Measurements from ENCODE around the gene CNTF.

The CNTF gene

GRCh38 chr11:58606930-58607714 is 15.3 kb upstream of the CNTF start:
- Histone ChIP-seq H3K27me3 (ENCODE audit: control insufficient read depth, insufficient read depth, low read length, poor library complexity, severe bottlenecking) (no peaks in the 10 kb centered on the region), H3K36me3 (ENCODE audit: control insufficient read depth, insufficient read depth, low read length) (peaks cover 11% of the 10 kb centered on the region), H3K4me1 (ENCODE audit: control insufficient read depth, insufficient read depth, low read length) (no peaks in the 10 kb centered on the region), H3K4me3 (ENCODE audit: insufficient read depth, low read depth, low read length) (no peak overlapping the region), H3K9me3 (ENCODE audit: control insufficient read depth, low read length) (no peaks in the 10 kb centered on the region), H3K27ac (ENCODE audit: insufficient read depth, low read depth, low read length, poor library complexity, severe bottlenecking) (no peak overlapping the region)
- 93 to 100% methylated on average over 1 to 3 of the region's 4 CpGs for WGBS, 2 experiments

DNA sequence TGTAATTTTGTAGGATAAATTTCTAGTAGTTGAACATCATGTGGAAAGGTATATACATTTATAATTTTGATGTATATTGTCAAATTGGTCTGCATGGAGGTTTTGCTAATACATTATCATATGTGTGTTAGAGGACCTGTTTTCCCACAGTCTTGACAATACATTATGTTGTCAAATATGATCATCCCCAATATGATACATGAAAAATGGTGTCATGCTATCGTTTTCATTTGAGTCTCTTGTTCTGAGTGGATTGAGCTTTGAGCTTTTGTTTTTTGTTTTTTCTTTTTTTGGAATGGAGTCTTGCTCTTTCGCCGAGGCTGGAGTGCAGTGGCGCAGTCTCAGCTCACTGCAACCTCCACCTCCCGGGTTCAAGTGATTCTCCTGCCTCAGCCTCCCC is 14.1 kb upstream of the CNTF start:
- 93 to 94% methylated on average over 5 of the region's 5 CpGs for WGBS, 2 experiments
- peaks cover 21% of the 10 kb centered on the region for H3K36me3 ChIP-seq (ENCODE audit: control insufficient read depth, insufficient read depth, low read length)

DNA sequence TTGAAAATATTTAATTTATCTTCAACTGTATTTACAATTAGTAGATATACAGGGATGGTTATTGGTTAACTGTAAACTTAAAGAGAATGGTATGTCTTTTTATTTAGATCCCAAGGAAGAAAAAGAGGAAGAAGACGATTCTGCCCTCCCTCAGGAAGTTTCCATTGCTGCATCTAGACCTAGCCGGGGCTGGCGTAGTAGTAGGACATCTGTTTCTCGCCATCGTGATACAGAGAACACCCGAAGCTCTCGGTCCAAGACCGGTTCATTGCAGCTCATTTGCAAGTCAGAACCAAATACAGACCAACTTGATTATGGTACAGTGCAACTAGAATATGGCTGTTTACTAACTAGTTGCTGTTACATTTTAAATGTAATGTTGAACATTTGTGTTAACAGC is 12.7 kb upstream of the CNTF start:
- no peak overlapping the region for H3K4me3 ChIP-seq (ENCODE audit: insufficient read depth, low read depth, low read length)
- H3K4me1 ChIP-seq (ENCODE audit: control insufficient read depth, insufficient read depth, low read length) = no peaks in the 10 kb centered on the region
- H3K36me3 ChIP-seq (ENCODE audit: control insufficient read depth, insufficient read depth, low read length) = peaks cover 21% of the 10 kb centered on the region
- no peak overlapping the region for H3K27ac ChIP-seq (ENCODE audit: insufficient read depth, low read depth, low read length, poor library complexity, severe bottlenecking)
- 89 to 97% methylated on average over 8 of the region's 8 CpGs for WGBS, 2 experiments
- no peaks in the 10 kb centered on the region for H3K9me3 ChIP-seq (ENCODE audit: control insufficient read depth, low read length)
- no peaks in the 10 kb centered on the region for H3K27me3 ChIP-seq (ENCODE audit: control insufficient read depth, insufficient read depth, low read length, poor library complexity, severe bottlenecking)

More for the DNA sequence above, 14.1 kb upstream of the CNTF start:
- no peaks in the 10 kb centered on the region for H3K4me1 ChIP-seq (ENCODE audit: control insufficient read depth, insufficient read depth, low read length)
- H3K27me3 ChIP-seq (ENCODE audit: control insufficient read depth, insufficient read depth, low read length, poor library complexity, severe bottlenecking) = no peaks in the 10 kb centered on the region
- no peaks in the 10 kb centered on the region for H3K9me3 ChIP-seq (ENCODE audit: control insufficient read depth, low read length)
- H3K27ac ChIP-seq (ENCODE audit: insufficient read depth, low read depth, low read length, poor library complexity, severe bottlenecking) = no peak overlapping the region
- no peak overlapping the region for H3K4me3 ChIP-seq (ENCODE audit: insufficient read depth, low read depth, low read length)

DNA sequence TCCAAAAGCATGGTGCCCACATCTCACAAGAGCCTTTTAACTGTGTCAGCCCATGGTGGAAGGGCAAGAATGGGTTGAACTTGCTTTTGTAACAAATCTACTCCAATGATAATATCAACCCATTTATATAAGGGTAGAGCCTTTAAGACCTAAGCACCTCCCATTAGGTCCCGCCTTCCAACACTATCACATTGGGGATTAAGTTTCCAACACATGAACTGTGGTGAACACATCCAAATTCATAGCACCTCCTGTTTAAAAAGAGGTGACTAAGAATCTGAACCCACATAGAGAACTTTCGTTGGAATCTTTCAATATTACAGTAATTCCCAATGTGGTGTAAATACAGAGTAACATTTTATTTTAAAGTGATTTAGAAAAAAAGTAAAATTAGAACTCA is 9.2 kb upstream of the CNTF start:
- 92 to 97% methylated on average over 1 to 2 of the region's 2 CpGs for WGBS, 2 experiments
- H3K9me3 ChIP-seq (ENCODE audit: control insufficient read depth, low read length) = no peaks in the 10 kb centered on the region
- no peaks in the 10 kb centered on the region for H3K4me1 ChIP-seq (ENCODE audit: control insufficient read depth, insufficient read depth, low read length)
- no peak overlapping the region for H3K27ac ChIP-seq (ENCODE audit: insufficient read depth, low read depth, low read length, poor library complexity, severe bottlenecking)
- H3K27me3 ChIP-seq (ENCODE audit: control insufficient read depth, insufficient read depth, low read length, poor library complexity, severe bottlenecking) = no peaks in the 10 kb centered on the region
- H3K4me3 ChIP-seq (ENCODE audit: insufficient read depth, low read depth, low read length) = no peak overlapping the region
- peaks cover 36% of the 10 kb centered on the region for H3K36me3 ChIP-seq (ENCODE audit: control insufficient read depth, insufficient read depth, low read length)

GRCh38 chr11:58615559-58615958 is 6.9 kb upstream of the CNTF start:
- WGBS, 2 experiments = 89 to 91% methylated on average over 1 of the region's 1 CpG
- H3K36me3 ChIP-seq (ENCODE audit: control insufficient read depth, insufficient read depth, low read length) = peaks cover 35% of the 10 kb centered on the region
- H3K27ac ChIP-seq (ENCODE audit: insufficient read depth, low read depth, low read length, poor library complexity, severe bottlenecking) = no peak overlapping the region

DNA sequence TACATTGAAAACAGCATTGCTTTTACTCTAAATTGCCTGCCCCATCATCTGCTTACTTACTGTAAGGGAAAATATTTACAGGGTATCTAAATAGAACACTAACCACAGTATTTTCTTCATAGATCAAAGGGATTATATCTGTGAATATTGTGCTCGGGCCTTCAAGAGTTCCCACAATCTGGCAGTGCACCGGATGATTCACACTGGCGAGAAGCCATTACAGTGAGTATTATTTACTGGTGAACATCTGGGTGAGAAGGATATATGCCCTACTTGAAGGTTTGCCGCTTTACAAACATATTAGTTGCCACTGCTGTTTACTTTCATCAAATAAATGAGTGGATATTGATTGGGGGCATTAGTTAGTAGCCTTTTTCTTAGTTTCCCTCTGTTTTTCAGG is 5.9 kb upstream of the CNTF start:
- H3K4me3 ChIP-seq (ENCODE audit: insufficient read depth, low read depth, low read length) = no peak overlapping the region
- 97 to 98% methylated on average over 3 to 4 of the region's 4 CpGs for WGBS, 2 experiments
- H3K9me3 ChIP-seq (ENCODE audit: control insufficient read depth, low read length) = no peaks in the 10 kb centered on the region
- H3K27ac ChIP-seq (ENCODE audit: insufficient read depth, low read depth, low read length, poor library complexity, severe bottlenecking) = no peak overlapping the region
- peaks cover 27% of the 10 kb centered on the region for H3K36me3 ChIP-seq (ENCODE audit: control insufficient read depth, insufficient read depth, low read length)
- no peaks in the 10 kb centered on the region for H3K27me3 ChIP-seq (ENCODE audit: control insufficient read depth, insufficient read depth, low read length, poor library complexity, severe bottlenecking)
- no peaks in the 10 kb centered on the region for H3K4me1 ChIP-seq (ENCODE audit: control insufficient read depth, insufficient read depth, low read length)

More at GRCh38 chr11:58615559-58615958, 6.9 kb upstream of the CNTF start:
- Histone ChIP-seq H3K9me3 (ENCODE audit: control insufficient read depth, low read length) (no peaks in the 10 kb centered on the region), H3K4me1 (ENCODE audit: control insufficient read depth, insufficient read depth, low read length) (no peaks in the 10 kb centered on the region), H3K4me3 (ENCODE audit: insufficient read depth, low read depth, low read length) (no peak overlapping the region), H3K27me3 (ENCODE audit: control insufficient read depth, insufficient read depth, low read length, poor library complexity, severe bottlenecking) (no peaks in the 10 kb centered on the region)

DNA sequence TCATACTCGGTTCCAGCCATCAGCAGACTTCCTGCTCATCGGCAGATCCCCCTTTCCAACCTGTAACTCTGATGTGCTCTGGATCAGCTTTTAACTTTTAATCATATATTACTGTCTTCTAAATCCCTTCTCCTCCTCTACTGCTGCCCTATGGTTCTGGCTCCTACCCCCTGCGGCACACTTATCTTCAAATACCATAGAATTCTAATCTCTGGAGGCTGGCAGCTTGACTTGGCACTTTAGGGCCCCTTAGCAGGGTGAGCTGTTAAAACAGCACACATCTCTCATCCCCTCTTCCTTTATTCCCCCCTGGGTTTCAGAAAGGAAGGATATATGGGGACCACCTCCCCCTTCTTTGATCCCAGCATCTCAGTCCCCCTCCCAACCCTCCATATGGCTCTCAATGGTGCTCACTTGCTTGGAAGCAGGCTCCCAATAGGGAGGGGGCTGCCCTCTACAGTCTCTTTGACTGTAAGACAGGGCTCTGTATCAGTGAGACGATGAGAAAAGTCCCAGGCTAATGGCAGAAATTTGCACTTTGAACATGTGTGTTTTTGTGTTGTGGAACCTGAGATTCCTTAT is 4.4 kb upstream of the CNTF start:
- no peaks in the 10 kb centered on the region for H3K4me1 ChIP-seq (ENCODE audit: control insufficient read depth, insufficient read depth, low read length)
- H3K36me3 ChIP-seq (ENCODE audit: control insufficient read depth, insufficient read depth, low read length) = peaks cover 21% of the 10 kb centered on the region
- H3K27me3 ChIP-seq (ENCODE audit: control insufficient read depth, insufficient read depth, low read length, poor library complexity, severe bottlenecking) = no peaks in the 10 kb centered on the region
- no peaks in the 10 kb centered on the region for H3K9me3 ChIP-seq (ENCODE audit: control insufficient read depth, low read length)
- 91 to 93% methylated on average over 4 of the region's 4 CpGs for WGBS, 2 experiments
- no peak overlapping the region for H3K27ac ChIP-seq (ENCODE audit: insufficient read depth, low read depth, low read length, poor library complexity, severe bottlenecking)
- no peak overlapping the region for H3K4me3 ChIP-seq (ENCODE audit: insufficient read depth, low read depth, low read length)

- peaks cover 29% of the 10 kb centered on the region for H3K36me3 ChIP-seq (ENCODE audit: control insufficient read depth, insufficient read depth, low read length)
- H3K27ac ChIP-seq (ENCODE audit: insufficient read depth, low read depth, low read length, poor library complexity, severe bottlenecking) = no peak overlapping the region
- no peaks in the 10 kb centered on the region for H3K27me3 ChIP-seq (ENCODE audit: control insufficient read depth, insufficient read depth, low read length, poor library complexity, severe bottlenecking)
- WGBS, 2 experiments = 94 to 100% methylated on average over 1 to 4 of the region's 4 CpGs
- H3K4me1 ChIP-seq (ENCODE audit: control insufficient read depth, insufficient read depth, low read length) = no peaks in the 10 kb centered on the region
- no peaks in the 10 kb centered on the region for H3K9me3 ChIP-seq (ENCODE audit: control insufficient read depth, low read length)
- no peak overlapping the region for H3K4me3 ChIP-seq (ENCODE audit: insufficient read depth, low read depth, low read length)
Measured at GRCh38 chr11:58621586-58622262, 741 bp upstream of the CNTF start.

- H3K36me3 ChIP-seq (ENCODE audit: control insufficient read depth, insufficient read depth, low read length) = peaks cover 18% of the 10 kb centered on the region
Measured at GRCh38 chr11:58625086-58625485, 2.6 kb downstream of the CNTF start.

DNA sequence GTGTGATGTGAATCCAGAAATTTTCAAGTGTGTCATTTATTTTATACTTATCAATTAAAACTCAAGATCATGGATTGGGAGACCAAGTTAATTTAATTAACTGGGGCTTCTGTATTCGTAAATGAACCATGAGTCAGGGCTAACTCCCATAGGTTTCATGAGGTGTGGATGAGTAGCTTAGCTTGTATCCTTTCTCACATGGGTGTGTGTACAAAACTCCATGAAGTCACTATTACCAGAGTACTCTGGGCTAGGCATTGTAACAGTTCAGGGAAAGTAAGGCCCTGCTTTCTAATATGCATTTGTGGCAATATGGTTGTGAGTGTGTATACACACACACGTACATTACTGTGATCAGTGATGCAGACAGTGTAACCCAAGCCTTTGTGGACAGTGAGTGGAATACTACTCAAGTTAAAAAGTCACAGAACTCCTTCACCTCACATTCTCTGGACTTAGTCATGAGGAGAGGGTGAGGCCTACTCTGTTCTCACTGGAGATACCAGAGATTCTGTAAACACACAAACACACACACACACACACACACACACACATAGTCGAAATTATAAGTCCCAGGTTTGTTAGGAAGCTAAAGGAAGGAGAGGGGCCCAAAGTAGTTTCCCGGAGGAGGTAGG is 3.5 kb downstream of the CNTF start:
- H3K4me3 ChIP-seq (ENCODE audit: insufficient read depth, low read depth, low read length) = no peak overlapping the region
- no peaks in the 10 kb centered on the region for H3K9me3 ChIP-seq (ENCODE audit: control insufficient read depth, low read length)
- no peaks in the 10 kb centered on the region for H3K4me1 ChIP-seq (ENCODE audit: control insufficient read depth, insufficient read depth, low read length)
- H3K36me3 ChIP-seq (ENCODE audit: control insufficient read depth, insufficient read depth, low read length) = peaks cover 18% of the 10 kb centered on the region
- WGBS, 2 experiments = 98 to 100% methylated on average over 3 to 4 of the region's 4 CpGs
- H3K27ac ChIP-seq (ENCODE audit: insufficient read depth, low read depth, low read length, poor library complexity, severe bottlenecking) = no peak overlapping the region
- no peaks in the 10 kb centered on the region for H3K27me3 ChIP-seq (ENCODE audit: control insufficient read depth, insufficient read depth, low read length, poor library complexity, severe bottlenecking)

More at GRCh38 chr11:58625086-58625485, 2.6 kb downstream of the CNTF start:
- no peaks in the 10 kb centered on the region for H3K4me1 ChIP-seq (ENCODE audit: control insufficient read depth, insufficient read depth, low read length)
- no peak overlapping the region for H3K27ac ChIP-seq (ENCODE audit: insufficient read depth, low read depth, low read length, poor library complexity, severe bottlenecking)
- H3K9me3 ChIP-seq (ENCODE audit: control insufficient read depth, low read length) = no peaks in the 10 kb centered on the region
- 97 to 98% methylated on average over 4 of the region's 4 CpGs for WGBS, 2 experiments
- H3K4me3 ChIP-seq (ENCODE audit: insufficient read depth, low read depth, low read length) = no peak overlapping the region
- H3K27me3 ChIP-seq (ENCODE audit: control insufficient read depth, insufficient read depth, low read length, poor library complexity, severe bottlenecking) = no peaks in the 10 kb centered on the region

All from ectodermal cell (in vitro differentiated cells).